Measurements from ENCODE around the gene SMIM45.

GRCh38 chr22:41923595-41924276, 28.2 kb upstream of the SMIM45 start:
- TF ChIP-seq POLR2A (IDR thresholded peaks at IDR 0.05; ENCODE audit: low read length) (no peak), GATA1 (IDR thresholded peaks at IDR 0.05; ENCODE audit: low read depth, low read length) (no peak)

Measured in erythroblast (primary cell).